IMR-90 (cell line): ENCODE measurements around the gene HMCN1.

Experiments
- CTCF ChIP-seq: conservative IDR thresholded peaks from 2 replicates; pipeline ENCODE4 v1.5.1; 2012; ENCODE audit warnings: mild to moderate bottlenecking, low read depth, low read length, improper control_type of control experiment
- MXI1 ChIP-seq: IDR thresholded peaks from 2 replicates; pipeline ENCODE4 v1.6.1; 2012; ENCODE audit warnings: low read depth, mild to moderate bottlenecking, low read length, moderate library complexity, borderline replicate concordance

- no peak for TF ChIP-seq CTCF
- no peak for TF ChIP-seq MXI1
These were observed 246.7 kb downstream of the HMCN1 start for GRCh38 chr1:185980891-185981290.
